ENCODE results near the gene GALNT15.
A peak's percentile ranks its signal among the peaks of the same experiment; 100 is the strongest.

GALNT15 gene

DNA sequence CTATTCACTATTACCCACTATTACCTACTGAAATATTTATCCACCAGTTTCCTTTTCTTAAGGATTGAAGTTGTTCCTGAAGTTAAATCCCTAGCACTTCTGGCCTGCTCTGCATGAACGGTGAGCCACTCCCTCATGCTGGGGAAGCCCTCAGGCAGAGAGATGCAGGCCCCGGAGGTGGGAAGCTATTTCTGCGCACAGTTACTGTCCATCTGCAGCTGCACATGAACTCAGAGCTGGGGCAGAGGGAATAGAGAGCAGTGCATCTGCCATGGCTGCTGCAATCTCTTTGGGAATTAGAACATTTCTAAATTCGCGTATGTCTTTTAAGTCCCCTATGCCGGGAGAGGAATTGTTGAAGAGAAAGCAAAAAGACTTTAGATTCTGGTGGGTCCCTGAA, 6.3 kb upstream of the GALNT15 start:
- no peak for DNase-seq

DNA sequence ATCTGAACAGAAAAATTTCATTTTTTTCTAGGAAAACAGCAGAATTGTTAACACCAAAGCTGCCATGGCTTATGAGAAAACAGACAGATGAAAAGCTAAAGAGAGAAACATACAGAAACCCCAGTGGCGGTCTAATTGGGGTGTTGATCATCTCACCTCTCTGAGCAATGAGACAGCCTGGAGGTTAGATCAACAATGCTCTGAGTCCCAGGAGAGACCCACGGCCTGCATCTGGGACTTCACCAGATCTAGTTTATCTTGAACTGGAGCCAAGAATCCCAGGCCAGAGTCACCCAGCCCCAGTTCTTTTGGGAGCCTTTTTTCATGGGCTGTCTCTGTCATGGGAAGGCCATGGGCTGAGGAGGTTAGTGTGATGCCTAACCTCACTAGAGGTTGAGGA, 3.5 kb upstream of the GALNT15 start:
- DNase-seq, result peak; percentile 83

DNA sequence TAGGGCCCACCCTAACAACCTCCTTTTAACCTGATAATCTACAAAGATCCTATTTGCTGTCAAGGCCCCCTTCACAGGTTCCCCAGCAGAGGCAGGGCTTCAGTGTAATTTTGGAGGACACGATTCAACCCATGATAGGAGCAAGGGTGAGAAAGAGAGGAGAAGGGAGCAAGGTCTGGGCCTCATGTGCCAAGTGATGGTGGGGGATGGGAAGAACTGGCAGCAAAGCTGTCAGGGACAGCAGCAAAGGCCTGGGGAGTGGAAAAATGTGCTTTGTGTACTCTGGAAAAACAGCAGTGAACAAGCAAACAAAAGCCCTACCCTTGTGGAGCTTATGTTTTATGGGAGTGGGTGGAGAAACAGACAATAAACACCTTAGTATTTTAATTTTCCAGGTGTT, 2.7 kb upstream of the GALNT15 start:
- no peak for DNase-seq

DNA sequence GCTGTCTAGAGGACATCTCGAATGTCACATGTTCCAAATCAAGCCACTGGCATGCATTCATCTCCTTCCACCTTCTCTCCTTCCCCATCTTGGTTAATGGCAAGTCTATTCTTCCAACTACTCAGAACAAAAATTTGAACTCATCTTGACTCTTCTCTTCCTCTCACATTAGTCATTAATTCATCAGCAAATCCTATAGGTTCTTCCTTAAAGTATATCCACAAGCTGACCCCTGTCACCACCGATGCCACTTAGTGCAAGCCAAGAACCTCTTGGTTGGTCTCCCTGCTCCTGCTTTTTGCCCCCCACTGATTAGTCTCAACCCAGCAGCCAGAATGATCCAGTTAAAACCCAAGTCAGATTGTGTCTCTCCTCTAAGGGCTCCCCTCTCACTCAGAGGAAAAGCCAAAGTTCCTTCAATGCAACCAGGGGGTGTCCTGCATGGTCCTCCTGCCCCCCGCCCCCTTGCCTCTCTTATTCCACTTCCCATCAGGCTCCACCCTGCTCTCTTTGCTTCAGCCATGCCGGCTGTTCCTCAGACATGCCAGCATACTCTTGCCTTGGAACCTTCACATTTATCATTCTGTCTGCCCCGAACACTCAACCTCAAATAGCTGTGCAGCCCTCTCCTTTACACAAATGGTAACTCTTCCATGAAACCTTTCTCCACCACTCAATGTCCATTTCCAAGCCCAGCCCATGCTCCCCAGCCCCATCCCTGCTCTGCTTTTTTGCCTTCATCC, 1.0 kb upstream of the GALNT15 start:
- peak; percentile 25 for DNase-seq

DNA sequence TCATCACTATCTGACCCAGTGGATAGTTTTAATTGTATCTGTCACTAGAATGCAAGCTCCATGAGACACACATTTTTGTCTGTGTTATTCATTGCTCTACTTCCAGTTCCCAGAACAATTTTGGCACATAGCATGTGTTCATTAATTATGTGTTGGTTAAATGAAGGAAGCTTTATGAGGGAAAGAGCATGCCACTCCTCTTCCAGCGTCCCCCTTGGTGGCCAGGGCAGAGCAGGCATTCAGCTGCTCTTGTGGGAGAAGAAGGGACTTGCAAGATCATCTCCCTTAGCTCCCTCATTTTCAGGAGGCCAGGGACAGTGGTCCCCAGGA, 489 bp upstream of the GALNT15 start:
- DNase-seq, result peak; percentile 85

DNA sequence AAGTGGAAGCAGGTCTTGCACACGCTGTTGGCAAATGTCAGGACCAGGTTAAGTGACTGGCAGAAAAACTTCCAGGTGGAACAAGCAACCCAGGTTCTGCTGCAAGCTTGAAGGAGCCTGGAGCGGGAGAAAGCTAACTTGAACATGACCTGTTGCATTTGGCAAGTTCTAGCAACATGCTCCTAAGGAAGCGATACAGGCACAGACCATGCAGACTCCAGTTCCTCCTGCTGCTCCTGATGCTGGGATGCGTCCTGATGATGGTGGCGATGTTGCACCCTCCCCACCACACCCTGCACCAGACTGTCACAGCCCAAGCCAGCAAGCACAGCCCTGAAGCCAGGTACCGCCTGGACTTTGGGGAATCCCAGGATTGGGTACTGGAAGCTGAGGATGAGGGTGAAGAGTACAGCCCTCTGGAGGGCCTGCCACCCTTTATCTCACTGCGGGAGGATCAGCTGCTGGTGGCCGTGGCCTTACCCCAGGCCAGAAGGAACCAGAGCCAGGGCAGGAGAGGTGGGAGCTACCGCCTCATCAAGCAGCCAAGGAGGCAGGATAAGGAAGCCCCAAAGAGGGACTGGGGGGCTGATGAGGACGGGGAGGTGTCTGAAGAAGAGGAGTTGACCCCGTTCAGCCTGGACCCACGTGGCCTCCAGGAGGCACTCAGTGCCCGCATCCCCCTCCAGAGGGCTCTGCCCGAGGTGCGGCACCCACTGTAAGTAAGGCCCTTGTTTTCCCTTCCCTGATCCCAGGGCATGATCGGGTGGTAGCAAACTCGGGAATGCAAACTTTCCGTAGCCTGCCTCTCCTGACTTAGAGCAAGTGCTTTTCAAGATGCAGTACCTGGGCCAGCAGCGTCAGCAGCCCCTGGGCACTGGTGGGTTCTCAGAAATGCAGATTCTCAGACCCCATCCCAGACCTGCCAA, 759 bp downstream of the GALNT15 start:
- DNase-seq, result no peak

DNA sequence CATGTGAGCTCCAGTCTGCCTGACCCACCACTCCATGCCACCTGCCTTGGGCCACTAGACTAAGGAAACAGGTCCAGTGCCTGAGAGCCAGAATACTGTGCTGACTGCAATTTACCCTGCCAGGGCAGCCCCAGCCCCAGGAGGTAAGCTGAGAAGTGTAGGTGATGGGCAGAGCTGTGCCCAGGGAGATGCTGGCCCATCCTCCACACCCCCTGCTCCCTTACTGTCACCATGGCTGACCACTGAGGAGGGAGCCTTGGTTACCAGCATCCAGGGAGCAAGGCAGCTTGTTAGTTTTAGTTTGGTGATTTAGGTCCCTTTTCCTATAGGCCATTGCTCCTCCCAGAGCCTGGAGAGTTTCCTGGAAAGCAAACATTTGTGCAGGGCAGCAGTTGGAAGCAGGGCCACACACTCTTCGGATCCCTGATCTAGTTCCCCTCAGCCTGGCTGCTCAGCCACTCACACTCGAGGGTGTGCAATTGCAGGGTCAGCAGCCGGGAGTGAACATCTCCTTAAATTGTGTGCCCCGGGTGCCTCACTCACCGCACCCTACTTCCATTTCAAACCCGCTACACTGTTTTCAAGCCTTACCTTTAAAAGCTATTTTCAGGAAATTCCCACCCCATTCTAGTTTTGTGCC, 2.0 kb downstream of the GALNT15 start:
- peak; percentile 30 for DNase-seq

DNA sequence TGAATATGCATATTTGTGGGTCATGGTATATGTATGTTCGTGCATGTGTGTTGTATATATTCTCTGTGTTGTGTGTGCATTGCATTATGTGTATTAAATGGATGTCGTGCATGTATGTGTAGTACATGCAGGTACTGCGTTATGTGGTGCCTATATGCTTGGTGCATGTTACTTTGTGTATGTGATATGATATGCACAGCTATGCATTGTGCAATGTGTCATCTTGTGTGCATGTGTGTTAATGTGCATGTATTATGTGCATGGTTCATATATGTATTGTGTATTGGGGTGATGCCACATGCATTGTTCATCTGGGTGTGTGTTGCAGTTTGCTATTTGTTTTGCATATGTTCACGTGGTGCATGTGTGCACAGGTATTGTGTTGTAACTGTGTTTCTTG, 2.9 kb downstream of the GALNT15 start:
- no peak for DNase-seq

DNA sequence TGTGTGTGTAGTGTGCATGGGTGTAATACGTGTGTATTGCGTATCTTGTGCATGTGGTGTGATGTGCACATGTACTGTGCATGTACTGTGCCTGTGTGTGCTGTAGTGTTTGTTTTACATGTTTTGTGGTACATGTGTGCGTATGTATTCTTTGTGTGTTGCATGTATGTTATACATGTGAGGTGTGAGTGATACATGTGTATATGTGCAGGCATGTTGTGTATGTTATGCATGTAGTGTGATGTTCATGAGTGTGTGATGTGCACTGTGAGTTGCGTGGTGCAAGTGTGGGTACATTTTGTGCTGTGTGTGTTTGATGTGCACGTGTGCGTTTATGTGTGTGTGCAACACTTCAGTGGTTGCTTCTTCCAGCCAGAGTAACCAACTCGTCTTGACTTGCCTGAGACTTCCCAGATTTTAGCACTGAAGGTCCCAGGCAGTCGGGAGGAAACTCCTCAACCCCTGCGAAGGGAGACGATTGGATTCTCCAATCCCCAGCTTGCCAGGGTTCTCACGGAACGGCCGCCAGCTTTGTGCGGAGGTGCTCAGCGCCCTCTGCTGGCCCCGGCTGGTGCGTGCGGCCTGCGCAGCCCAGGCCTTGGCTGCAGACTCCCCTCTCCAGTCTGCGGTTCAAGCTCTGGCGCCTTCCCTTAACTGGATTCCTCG, 3.6 kb downstream of the GALNT15 start:
- peak; percentile 89 for DNase-seq

DNA sequence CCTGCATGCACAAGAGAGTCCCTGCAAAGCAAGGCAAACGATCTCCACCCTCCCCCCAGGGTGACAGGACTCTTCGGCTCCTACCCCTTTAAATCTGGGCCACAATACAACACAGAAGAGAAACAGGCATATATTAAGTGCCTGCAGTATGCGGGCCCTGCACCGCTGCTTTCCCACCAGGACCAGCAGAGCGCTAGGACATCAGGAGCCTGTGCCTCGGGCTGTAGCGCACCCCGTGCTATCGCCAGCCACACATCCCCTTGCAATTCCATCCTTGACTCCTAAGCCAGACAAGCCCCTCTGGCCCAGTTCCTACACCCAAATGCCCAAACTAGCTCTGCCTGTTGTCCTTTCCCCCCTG, 4.1 kb downstream of the GALNT15 start:
- DNase-seq, result no peak

DNA sequence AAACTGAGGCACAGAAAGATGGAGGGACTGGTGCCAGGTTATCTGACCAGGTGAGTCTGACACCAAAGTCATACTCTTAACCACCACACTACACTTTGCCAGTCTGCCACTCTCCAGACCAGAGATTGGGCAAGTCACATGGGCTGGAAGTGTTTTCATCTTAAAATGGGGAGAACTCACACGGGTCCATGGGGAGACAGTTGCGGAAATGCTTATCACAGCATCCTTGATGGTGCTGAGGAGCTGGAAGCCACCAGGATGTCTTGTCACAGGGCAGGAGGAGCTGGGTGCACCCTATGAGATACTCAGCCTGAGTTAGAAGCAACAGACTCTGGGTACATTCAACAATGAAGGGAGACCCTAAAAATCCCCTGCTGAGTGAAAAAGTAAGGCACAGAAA, 4.8 kb downstream of the GALNT15 start:
- no peak for DNase-seq

DNA sequence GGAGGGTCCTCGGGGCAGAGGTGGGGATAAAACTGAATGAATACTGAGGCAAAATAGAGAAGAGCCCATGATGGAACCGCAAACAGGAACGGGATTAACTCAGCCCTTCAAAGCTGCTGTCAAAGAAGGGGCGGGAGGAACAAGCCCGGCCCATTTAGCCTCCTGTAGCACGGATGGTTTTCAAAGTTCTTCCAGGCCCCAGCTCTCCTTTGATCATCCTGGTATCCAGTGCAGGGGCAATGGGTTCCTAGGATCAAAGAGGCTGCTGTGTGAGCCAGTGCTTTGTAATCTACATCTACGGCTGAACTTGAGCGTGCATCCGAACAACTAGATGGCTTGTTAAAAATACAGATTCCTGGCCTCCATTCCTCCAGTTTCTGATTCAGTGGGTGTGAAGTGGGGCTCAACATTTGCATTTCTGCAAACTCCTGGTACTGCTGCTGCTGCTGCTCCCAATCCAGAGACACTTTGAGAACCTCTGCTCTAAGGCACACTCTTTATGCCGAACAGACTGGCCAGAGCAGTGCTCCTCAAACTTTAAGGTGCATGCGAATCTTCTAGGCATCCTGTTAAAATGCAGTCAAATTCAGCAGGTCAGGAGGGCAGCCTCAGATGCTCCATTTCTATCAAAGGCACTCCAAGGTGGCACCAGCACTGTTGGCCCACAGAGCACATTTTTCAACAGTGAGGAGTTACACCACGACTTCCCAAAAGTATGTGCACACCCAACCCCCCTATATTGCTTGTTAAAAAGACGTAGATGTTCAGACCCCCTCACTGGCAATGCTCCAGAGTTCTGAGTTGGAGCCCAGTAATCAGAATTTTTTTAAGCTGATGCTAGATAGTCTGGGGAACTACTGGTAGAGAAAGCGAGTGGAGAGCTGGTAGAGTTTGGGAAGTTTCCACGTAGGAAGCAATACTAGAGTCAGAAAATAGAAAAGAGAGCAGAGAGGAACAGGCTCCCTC, 5.6 kb downstream of the GALNT15 start:
- peak; percentile 89 for DNase-seq

DNA sequence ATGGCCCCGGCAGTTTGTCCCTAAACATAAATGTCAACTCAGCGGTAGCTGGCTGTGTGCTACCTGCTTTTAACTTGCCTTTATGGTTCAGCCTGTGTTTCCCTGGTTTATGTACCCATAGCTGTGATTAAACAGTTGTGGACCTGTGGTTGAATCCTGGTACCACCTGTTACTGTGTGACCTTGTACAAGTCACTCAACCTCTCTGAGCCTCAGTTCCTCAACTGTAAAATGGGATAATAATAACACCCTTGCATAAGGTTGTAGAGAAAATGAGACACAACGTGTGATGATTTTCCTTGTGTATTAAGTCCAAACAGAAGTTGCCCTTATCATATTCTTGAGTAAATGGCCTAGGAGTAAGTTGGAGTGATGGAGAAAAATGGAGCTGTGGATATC, 6.3 kb downstream of the GALNT15 start:
- DNase-seq, result no peak

DNA sequence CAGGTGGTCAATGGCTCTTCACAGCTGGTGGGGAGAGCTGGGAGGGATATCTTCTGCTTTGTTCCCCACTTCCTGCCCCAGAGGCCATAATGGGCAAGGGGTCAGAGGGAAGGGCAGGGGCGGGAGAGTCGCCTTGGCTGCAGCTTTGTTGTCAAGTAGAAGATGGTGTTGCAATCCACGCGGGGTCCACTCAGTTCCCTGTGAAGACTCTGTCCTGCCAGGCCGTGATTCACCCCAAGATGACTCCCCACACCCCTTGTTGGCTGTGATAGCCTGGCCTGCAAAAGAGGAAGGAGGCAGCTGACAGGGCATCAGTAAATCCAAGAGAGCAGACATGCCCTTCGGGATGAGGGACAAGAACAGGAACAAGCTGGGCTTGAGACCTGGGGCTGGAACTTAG, 6.9 kb downstream of the GALNT15 start:
- no peak for DNase-seq

DNA sequence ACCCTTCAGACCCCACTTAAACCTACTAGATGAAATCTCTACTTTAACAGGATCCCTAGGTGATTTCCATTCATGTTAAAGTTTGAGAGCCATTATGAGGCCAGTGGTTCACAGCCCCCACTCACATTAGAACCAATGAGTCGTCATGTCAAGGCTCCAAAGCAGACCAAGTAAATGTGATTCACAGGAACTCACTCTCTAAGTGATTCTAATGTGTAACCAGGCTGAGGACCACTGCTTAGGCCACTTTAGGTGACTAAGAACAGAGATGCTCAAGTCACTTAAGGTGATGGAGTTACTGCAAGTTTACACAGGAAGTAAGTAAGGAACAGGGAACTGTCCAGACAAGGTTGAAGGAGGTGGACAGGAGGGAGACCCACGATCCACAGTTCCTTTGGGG, 7.7 kb downstream of the GALNT15 start:
- DNase-seq, result peak; percentile 66

DNA sequence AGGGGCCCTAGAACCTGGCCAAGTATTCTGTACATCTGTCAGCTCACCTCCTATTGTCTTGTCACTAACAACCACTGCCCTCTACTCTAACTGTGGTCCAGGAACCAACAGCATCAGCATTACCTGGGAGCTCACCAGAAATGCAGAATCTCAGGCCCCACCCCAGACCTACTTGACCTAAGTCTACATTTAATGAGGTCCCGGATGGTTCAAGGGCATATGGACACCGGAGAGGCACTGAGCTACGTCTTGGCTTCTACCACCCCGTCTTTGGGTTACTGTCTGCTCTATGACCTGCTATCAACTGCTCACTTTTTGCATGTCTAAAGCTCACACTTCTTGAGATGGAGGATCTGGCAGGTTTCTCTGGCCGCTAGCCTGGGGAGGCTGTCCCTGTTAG, 8.1 kb downstream of the GALNT15 start:
- DNase-seq, result no peak

DNA sequence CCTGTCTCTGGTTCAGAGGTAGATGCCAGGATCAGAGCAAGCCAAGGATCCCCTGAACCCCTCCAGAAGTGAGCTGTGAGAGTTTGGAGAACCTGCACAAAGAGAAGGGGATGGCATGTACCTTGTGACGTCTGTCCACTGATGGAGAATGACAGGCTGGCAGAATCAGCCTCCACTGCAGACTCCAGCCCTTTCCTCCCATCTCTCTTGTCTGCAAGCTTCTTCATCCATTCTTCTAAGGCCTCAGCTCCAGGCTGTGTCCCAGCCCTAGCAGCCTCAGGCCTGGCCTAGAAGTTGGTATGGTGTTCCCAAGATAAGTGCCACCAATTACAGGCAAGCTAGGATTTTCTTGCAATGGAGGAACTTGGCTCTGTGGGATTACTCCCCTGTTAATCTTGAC, 8.6 kb downstream of the GALNT15 start:
- no peak for DNase-seq

DNA sequence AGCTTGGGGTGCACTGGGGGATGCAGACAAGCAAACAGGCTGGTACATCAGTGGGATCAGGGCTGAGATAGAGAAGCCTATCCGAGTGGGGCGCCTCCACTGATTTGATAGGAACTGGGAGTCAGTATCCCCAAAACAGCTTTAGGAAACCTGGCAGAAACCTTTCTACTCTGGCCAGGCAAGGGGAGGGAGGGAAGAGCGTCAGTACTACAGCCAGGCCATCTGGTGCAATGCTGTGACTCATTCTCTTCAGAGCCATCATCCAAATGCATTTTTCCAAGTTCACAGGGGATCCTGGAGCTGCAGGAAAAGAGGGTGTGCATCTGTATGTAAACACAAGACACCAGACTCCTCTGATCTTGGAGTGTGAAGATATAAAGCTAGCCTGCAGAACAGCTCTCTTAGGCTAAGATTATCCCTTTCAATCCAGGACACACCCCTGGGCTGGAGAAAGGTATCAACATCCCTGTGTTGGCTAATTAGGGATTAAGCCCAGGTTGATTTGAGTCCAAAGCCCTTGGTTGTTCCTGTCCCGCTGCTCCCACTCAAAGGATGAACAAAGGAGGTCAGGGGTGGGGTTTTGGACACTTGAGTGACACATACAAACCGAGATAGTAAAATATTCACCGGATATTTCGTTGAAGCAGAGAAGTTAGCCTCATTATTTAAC, 9.3 kb downstream of the GALNT15 start:
- DNase-seq, result peak; percentile 91

DNA sequence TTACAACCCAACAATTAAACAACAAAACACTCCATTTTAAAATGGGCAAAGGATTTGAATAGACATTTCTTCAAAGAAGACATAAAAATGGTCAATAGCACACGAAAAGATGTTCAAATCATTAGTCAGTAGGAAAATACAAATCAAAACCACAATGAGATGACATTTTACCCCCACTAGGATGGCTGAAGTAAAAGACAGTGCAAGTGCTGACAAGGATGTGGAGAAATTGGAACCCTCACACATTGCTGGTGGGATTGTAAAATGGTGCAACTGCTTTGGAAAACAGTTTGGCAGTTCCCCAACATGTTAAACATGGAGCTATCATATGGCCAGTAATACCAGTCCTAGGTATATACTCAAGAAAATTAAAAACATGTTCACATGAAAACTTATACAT, 11.6 kb downstream of the GALNT15 start:
- peak; percentile 74 for DNase-seq

DNA sequence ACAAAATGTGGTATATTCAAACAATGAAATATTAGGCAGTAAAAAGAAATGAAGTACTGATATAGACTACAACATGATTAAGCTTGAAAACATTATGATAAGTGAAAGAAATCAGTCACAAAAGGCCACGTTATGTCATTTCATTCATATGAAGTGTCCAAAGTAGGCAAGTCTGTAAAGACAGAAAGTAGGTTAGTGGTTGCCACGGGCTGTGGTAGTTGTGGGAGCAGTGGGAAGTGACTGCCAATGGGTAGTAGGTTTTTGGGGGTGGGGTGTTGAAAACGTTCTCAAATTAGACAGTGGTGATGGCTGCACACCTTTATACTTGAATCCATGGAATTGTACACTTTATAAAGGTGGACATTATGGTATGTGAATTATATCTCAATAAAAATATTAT, 12.1 kb downstream of the GALNT15 start:
- no peak for DNase-seq

DNA sequence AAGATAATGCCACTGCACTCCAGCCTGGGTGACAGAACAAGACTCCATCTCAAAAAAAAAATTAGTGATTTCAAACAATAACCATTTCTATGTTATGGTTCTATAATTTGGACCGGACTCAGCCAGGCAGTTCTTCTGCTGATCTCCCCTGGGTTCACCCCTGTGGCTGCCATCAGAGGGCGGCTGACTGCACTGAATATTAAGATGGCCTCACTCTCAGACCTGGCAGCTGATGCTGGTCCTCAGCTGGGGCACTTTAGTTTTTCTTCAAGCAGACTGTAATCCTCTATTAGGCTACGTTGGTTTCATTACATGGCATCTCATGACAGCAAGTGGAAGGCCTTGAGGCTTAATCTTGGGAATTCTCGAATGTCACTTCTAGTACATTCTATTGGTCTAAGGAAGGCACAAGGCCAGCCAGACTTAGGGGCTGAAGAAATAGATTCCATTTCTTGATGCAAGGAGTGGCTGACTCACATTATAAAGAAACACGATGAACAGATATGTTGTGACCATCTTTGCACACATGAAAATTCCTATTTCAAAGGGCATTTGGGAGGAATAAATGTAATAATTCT, 12.8 kb downstream of the GALNT15 start:
- DNase-seq, result no peak

Data from fibroblast of skin of back (primary cell).